ENCODE results near the gene AQP2. TPM values are rescaled to one million over a fixed set of nuclear protein-coding genes. Genes with fewer than 3 reads are reported as not detected.
"Not testable (repeated sequence)": the region's sequence is repeated elsewhere in the genome, so short reads cannot be mapped to it uniquely, and the experiment has no call there.

Gene AQP2
- total RNA-seq, 1 donor from 2014 or later = not detected

DNA sequence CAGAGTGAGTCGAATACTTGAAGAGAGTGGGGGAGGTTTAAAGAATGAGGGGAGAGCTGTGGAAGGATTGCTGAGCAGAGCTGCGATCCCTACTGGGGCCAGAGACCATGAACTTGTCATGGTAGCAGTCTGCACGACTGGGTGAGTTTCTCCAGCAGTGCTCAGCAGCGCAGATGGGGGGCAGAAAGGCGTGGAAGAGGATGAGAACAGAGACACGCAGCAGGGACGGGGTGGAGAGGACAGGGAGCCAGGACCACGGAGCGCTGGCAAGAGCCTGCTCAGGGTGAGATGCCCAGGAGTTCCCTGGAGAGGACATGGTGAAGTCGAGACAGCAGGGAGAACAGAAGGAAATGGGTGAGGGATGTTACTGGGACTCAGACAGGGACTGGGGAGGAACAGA lies 20.1 kb downstream of the AQP2 start:
- DNase-seq = no peak

DNA sequence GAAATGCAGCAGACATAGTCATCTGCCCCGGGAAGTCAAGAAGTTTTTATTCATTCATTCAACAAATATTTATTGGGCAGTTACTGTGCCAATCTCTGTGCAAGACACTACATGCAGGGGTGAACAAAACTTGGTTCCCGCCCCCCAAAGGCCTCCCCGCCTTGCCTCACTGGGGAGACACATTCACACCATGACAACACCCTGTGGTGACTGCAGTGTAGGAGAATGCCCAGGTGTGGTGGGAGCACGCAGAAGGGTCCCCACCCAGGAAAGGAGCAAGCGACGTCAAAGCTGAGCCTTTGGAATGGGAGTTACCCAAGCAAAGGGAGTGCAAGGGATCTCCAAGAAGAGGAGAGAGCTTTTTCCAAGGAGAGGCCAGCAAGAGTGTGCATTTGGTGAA lies 20.6 kb downstream of the AQP2 start:
- no peak for DNase-seq

DNA sequence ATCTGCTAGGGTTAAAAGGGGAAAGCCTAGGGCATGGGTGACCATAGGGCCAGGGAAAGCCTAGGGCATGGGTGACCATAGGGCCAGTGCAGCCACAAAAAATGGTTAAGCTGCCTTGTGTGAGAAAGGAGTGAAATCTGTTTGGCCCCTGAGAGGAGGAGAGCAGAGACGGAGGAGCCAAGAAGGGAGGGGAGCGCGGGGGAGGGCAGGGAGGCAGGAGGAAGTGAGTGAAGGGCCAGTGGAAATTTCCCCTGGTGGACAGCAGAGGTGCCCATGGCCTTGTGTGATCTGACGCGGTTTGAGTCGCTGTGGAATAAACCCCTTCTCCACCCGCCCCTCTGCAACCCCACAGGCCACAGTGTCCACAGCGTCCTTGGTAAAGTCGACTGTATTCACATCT lies 21.6 kb downstream of the AQP2 start:
- DNase-seq = no peak

DNA sequence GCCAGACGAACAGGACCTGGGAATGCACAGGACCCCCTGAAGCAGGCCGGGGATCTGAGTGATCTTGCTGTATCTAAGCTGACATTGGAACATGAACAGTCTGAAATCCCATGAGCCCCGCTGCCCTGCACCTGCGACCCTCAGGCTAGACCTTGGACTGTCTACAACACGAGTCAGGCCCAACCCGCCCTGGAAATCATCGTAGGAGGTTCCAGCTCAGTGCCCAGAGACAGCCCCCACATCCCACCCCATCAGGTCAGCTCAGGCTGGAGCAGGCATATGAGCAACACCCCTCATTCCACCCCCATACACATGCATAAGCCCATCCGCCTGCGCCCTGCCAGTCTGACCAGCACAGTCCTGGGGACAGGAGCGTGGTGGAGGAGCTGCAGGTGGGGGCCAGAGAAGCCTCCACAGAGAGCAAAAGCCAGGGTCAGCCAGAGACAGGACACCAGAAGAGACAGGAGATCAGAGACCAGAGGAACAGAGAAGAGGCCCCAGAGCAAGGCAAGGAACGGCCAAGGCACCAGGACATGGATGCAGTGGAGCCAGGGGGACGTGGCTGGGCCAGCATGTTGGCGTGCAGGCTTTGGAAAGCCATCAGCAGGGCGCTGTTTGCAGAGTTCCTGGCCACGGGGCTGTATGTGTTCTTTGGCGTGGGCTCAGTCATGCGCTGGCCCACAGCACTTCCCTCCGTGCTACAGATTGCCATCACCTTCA lies 22.3 kb downstream of the AQP2 start, which contains the start of gene AQP6:
Gene AQP6 (plus strand): TSS at position 307 of the 720 bp plus-strand sequence. CDS start 227 bp downstream, at position 534.
- DNase-seq = no peak

DNA sequence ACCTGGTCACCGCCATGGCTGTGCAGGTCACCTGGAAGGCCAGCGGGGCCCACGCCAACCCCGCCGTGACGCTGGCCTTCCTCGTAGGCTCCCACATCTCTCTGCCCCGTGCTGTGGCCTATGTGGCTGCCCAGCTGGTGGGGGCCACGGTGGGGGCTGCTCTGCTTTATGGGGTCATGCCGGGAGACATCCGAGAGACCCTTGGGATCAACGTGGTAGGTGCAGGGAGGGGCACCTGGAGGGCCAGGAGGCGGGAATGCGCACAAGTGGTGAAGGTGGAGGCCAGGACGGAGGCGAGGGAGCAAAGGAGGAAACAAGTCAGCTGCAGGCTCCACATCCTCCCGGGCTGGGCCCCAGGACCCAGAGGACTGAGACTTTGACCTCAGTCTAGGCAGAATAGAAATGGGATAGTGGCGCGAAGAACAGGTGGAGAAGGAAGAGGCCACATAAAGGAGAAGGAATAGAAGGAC lies 22.9 kb downstream of the AQP2 start:
- DNase-seq = no peak

DNA sequence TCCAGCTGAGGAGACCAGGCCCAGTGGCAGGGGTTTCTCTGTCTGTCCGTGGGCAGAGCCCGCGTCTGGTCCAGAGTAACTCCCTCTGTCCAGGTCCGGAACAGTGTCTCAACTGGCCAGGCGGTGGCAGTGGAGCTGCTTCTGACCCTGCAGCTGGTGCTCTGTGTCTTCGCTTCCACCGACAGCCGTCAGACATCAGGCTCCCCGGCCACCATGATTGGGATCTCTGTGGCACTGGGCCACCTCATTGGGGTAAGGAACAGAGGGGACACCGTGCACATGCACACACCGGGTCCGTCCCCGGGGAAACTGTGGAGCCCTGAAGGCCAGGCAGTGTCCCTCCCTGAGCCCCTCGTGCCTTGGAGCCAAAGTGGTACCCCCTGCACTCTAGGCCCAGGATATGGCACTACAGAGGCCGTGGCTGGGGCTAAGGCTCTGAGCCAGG lies 23.7 kb downstream of the AQP2 start:
- no peak for DNase-seq

DNA sequence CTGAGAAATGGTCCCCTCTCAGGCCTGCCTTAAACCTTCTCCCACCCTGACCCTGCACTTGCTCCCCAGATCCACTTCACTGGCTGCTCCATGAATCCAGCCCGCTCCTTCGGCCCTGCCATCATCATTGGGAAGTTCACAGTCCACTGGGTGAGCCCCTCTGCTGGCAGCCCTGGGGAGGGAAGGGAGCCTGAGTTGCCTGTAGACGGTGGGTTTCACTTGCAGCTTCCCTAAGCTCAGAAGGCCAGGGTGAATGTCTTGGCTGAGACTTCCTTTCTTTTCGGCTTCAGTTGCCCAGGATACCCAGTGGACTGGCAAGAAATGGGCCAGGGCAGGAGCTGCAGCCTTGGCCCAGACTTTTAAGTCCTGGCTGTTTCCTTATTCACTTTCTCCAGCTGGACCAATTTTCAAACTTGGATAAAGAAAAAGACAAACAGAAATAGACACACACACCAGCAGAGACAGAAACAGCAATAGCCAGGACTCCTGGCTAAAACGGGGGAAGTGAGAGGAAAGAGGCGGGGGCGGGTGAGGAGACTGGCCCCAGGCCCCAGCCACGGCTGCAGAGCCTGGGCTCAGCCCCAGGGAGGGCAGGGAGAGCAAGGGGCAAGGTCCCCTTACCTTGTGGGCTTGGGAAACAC lies 24.3 kb downstream of the AQP2 start:
- DNase-seq = no peak

DNA sequence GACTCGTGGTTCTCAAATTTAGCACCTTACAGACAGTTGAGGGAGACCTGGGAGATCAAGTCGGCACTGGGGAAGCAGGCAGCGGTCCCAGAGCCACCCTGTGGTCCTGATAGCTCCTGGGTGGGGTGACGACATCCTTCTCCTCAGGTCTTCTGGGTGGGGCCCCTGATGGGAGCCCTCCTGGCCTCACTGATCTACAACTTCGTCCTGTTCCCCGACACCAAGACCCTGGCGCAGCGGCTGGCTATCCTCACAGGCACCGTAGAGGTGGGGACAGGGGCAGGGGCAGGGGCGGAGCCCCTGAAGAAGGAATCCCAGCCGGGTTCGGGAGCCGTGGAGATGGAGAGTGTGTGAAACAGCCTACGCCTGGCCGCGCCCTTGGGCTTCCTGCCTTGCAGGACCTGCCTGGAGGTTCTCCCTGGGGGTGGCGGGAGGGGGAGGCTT lies 24.8 kb downstream of the AQP2 start:
- DNase-seq = no peak

DNA sequence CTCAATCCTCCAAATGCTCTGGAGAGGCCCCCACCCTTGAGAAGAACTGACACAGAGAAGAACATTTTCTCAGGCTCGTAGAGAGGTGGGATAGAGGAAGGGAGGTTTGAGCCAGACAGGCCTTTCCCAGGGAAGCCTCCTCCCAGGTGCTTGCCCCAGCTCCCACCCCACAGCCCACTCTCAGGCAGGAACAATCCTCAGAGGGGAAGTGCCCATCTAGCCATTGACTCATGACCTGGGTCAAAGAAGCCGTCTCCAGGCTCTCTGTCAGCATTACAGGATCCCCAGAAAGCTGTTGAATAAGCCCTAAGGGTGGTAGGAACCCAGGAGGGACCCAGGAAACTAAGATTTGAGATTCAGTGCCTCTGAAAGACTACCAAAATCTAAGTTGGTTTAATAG lies 26.0 kb downstream of the AQP2 start:
- no peak for DNase-seq

DNA sequence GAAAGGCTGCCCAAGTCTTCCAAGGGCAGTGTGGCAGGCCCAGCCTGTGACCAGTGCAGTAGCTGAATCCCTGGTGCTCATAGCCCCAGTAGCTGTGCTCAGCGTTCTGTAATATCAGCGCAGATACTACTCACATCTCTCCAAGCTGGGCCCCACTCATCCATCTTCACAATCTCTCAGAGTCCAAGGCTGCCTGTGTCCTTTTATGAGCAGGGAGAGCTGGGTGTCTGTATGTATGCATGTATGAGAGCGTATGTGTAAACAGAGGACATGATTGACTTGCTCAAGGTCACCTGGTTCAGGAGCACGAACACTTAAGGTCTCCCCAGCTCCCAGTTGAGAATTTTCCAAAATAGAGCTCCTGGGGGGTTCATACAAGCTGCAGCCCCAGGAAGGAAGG lies 27.6 kb downstream of the AQP2 start:
- no peak for DNase-seq

DNA sequence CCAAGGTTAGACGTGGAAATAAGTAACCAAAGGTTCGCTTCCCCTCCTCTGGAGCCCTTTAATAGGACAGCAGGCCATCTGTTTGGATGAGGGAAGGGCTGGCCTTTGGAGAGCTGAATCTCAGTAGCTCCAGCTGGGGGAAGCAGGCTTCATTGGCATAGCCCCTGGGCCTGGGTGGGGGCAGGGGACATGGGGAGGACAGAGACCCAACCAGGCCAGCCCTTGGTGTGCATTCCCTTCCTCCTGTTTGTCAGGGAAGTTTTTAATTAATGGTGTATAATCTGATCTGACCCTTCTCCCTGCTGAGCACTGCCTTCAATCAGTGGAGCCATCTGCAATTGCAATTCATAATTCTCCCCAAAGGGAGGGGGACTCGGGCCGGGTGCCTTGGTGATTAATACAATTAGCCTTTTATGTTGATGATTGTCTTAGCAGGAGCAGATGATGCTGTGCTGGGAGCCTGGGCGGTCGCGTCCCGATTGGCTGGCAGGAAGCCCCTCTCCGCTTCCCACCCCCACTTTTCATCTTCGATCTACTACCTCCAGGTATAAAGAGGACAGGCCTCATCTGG lies 28.6 kb downstream of the AQP2 start:
- DNase-seq = no peak

DNA sequence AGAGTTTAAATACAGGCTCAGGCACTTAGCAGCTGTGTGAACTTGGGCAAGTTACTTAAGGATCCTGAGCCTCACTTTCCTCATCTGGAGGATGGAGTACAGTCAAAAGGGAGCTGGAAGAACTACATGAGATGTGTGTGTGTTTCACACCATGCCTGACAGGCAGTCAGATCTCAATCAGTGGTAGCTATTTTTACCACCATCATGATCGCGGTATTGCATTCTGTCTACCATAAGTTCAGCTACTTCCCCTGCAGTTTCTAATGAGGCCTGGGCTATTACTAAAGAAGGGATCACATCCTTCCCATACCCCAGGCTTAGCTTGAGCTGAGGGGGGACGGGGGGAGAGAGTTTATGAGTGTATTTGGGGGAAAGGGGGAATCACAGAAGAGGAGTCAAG lies 29.3 kb downstream of the AQP2 start:
- DNase-seq = no peak

DNA sequence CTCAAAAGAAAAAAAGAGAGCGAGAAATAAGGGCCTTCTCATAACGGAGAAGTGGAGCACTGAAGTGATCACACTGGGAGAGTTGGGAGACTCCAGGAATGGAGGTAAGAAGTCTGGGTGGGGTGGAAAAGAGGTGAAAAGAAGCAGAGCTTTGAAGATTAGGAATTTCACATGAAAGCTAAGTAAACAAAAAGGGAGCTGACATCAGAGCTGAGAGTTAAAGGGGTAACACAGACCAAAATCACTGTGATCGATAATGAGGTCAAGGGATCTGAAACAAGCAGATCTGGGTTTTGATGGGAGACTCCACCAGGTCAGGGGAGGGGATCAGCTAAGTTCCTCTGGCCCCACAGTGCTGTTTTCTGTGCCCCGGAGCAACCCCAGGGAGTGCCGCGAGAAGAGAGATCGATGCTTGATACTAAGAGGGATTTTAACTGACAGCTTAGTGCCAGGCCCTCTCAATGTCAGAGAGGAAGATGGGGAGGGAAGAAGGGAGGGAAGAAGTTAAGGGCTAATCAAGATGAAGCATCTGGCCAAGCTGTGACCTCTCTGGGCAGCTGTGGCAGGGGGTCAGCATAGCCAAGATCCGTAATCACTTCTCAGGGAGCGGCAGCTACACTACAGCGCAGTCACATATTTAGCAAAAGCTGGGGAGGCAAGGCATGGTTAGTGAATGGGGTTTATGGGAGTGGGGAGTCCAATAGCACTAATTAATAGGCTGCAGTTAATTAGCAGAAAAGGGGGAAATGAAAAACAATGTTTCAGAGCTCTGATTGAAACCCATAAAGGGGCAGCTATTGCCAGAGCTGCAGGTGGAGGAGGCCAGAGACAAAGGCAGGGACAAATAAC lies 30.2 kb downstream of the AQP2 start:
- DNase-seq = no peak

DNA sequence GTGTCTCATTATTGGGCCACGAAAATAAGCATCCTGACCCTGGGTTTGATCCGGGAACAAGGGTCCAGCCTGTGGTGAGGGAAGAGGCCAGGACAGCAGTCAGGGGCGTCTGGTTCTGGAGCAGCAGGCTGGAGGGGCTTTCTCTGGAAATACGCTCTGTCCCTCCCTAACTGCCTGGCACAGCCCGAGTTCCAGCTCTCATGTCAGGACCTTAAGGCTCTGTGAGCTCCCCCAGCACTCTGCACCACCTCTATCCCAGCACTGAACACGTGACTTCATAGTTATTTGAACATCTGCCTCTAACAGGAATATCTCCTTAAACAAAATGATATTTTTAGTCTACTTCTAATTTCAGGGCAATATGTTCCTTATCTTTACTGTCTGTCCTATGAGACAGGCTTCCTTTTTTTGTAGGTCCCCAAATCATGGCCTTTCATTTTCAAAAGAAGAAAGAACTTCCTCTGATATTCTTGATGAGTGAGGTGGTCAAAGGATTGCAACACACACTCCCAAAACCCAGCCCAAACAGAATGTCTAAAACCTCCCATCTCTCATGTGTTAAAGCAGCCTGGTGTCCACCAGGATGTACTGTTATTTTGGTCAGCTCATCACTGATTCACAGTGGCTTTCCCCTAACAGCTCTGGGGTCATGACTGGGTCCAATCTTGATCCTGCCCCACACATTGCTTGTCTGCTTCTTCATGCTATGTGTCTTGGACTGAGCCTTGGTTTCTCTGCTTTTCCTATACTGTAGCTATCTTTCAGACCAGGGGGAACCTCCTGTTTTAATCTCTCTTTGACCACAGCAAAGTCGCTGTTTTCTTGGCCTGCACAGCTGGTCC lies 31.9 kb downstream of the AQP2 start:
- DNase-seq = no peak

DNA sequence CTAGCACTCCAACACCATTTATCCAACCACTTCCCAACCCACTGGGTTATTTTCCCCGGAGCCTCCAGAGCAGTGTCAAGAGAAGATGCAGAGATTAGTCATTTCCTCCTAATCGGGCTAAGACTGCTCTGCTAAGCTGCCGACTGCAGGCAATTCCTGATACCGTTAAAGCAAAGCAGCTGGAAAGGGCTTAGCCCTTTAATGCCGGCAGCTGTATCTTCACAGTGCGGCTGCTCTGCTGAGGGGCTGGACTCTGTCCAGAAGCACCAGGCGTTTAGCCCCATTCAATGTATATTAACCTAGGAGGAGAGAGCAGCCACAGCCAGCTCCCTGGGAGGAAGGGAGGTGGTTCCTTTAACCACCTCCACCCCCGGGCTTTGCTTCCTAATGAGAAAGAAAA lies 33.4 kb downstream of the AQP2 start:
- DNase-seq = peak; percentile 62

DNA sequence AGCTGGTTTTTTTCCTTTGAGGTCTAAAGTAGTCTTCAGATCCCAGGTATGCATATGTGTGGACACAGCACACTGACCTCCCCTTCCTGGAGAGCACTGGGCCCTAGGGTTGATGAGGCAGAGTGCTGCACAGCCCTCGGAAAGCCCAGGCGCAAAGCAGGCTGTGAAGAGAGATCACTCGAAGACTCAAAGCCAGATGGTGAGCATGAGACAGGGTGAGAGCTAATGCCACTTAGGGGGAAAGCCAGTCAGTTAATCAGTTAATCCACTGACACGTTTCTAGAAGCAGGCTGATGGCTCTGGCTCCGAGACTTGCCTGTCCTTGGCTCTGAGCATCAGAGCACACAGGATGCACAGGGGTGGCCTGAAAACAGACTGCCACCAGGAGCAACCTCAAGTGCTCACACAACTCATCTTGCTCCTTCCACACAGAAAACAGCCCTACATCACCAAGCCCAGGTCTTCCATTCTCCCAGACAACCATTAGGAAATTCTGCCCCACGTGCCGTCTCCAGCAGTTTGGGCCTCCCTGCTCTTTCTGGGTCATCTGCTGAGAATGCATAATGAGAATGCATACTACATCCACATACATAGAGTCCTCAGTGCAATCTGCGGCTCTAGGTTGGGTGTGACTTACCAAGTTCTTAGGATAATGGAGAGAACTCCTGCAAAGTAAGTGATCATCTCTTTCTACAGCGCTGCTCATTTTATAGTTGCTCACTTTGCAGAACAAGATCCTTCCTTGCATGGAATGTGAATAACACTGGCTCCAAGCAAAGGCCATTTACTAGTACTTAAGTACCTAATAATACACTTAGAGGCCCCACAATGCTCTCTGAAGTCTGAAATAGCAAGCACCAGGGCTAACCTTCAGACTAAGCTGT lies 34.2 kb downstream of the AQP2 start:
- no peak for DNase-seq

DNA sequence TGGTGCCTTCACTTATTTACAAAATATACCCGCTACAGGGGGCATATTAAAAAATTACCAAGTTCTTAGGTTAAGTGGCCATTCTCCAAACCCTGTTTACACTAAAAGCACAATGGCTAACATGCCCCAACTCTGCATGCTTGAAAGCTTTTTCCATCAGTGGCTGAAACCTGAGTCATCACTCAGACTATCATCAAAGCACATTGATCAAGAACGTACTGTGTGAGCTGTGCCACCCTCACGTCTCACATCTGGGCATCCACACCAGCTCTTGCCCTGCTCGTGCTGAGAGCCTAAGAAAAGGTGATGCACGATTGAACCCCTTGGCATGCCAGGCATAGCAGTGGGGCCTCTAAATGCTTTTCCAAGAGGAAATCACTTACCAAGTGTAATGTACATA lies 35.4 kb downstream of the AQP2 start:
- DNase-seq = no peak

DNA sequence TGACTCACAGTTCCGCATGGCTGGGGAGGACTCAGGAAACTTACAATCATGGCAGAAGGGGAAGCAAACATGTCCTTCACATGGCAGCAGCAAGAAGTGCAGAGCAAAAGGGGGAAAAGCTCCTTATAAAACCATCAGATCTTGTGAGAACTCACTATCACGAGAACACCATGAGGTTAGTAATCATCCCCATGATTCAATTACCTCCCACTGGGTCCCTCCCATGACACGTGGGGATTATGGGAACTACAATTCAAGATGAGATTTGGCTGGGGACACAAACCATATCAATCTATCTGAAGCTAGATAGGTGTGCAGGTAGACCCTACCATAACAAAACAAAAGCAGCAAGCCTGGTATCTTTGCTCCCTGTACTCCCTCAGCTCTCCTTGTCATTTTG lies 35.9 kb downstream of the AQP2 start:
- DNase-seq = not testable (repeated sequence)

DNA sequence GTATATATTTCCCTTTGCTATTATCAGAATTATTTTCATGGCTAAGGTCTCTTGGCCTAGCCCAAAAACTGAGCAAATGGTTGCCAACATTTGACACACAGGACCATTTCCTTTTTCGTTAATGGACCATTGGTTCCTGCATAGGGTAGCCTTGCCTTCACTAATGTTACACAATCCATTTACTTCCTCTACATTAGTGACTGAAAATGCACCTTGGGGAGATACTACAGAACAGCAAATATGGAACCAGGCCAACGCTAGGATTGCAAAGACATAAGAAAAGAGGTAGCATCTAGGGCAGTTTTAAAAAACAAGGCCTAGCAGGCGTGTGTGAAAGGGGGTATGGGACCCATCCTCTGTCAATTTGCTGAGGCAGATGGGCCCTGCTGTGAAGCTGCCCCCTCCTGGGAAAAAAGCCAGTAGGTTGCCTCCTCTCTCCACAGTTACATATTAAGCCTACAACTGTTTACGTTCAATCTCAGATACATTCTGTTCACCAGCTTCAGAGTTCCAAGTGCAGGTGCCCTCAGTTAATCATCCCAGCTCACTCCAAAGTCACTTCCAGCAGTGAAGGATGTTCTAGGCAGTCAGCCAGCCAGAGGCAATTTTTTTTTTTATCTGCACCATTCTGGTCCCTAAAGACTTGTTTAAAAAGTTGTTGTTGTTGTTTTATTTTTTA lies 37.2 kb downstream of the AQP2 start:
- no peak for DNase-seq

DNA sequence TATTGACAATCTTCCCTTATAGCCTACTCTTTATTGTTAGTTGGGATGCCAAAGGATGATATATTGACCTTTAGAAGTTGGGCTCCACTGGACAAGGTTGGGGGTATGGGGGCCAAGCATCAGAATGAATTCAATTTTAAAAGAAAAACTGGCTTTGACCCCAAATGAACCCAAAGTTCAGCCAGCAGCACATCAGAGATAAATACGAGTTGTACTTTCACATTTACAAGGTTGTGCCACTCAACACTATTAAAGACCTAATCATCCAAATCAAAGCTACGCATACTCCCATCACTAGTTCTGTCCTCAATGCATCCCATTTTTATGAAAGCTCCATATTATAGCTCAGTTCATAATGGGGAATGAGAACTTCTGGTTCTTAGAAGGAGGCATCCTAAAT lies 38.9 kb downstream of the AQP2 start:
- not testable (repeated sequence) for DNase-seq
